H1 (cell line): ENCODE results near the gene PALM. TPM values are rescaled to one million over a fixed set of nuclear protein-coding genes. Genes with fewer than 3 reads are reported as not detected.

Source experiments
- ATF2 ChIP-seq: IDR thresholded peaks from 2 replicates; pipeline ENCODE4 v1.6.1; 2012; ENCODE audit warnings: low read length, inconsistent platforms
- BACH1 ChIP-seq: IDR thresholded peaks from 2 replicates; pipeline ENCODE4 v1.6.1; 2012; ENCODE audit warnings: low read length, improper control_type of control experiment
- CBX8 ChIP-seq: fragments of 300-800, 300-1000 bp; sonication (generic); IDR thresholded peaks from 2 replicates; pipeline ENCODE4 v1.7.1; 2016; ENCODE audit warnings: low read depth, low read length, borderline replicate concordance
- EZH2 ChIP-seq: fragments of 200-600 bp; sonication (generic); IDR thresholded peaks from 2 replicates; pipeline ENCODE4 v1.7.1; 2012; ENCODE audit warnings: low read depth, mild to moderate bottlenecking, moderate library complexity, low read length, inconsistent platforms; ENCODE audit not compliant: severe bottlenecking
- HDAC6 ChIP-seq: IDR thresholded peaks from one replicate; pipeline ENCODE4 v1.7.1; 2012; ENCODE audit warnings: low read depth, mild to moderate bottlenecking, inconsistent platforms, low read length, moderate library complexity
- JUND ChIP-seq: IDR thresholded peaks from 2 replicates; pipeline ENCODE4 v1.6.1; 2011; ENCODE audit warnings: mild to moderate bottlenecking, improper control_type of control experiment, low read length
- POLR2A ChIP-seq, 2 experiments: IDR thresholded peaks; 1 replicate in 1 of 2; 2 replicates in 1 of 2; pipeline ENCODE4 v1.6.1; 2011; ENCODE audit warnings: low read depth in 2 of 2, low read length in 2 of 2, mild to moderate bottlenecking in 2 of 2; ENCODE audit errors: control extremely low read depth in 1 of 2
- POU5F1 ChIP-seq: IDR thresholded peaks from 2 replicates; pipeline ENCODE4 v1.6.1; 2011; ENCODE audit warnings: low read depth, mild to moderate bottlenecking, low read length, moderate library complexity
- RAD21 ChIP-seq, 2 experiments: IDR thresholded peaks in 1 of 2; conservative IDR thresholded peaks in 1 of 2; 2 replicates each; pipeline ENCODE4 v1.6.1; 2011; ENCODE audit warnings: low read depth in 2 of 2, low read length in 2 of 2, improper control_type of control experiment in 1 of 2, inconsistent platforms in 1 of 2, mild to moderate bottlenecking in 1 of 2, moderate library complexity in 1 of 2
- polyA plus RNA-seq, 7 experiments: library from polyadenylated mRNA; depleted of rRNA in 3 of 7; stranded (reverse) in 5 of 7; unstranded in 2 of 7; fragments of >200 nt in 5 of 7; fragments of 200-250 nt in 2 of 7; gene quantifications; 1 replicate in 5 of 7; 2 replicates in 1 of 7; 4 replicates in 1 of 7; pipeline versions ENCODE4 v1.2.1 to v1.2.3, GENCODE V29; 2011 to 2013; ENCODE audit warnings: missing spikeins in 2 of 7, mixed read lengths in 2 of 7
- total RNA-seq: library from RNA; stranded (reverse); fragmentation: NEBNext Ultra II Directional; extraction: Animal tissue kit (Norgen Biotek cat#: 25700); gene quantifications from 2 replicates; pipeline ENCODE4 v1.2.1, GENCODE V29; 2021

Gene PALM
- total and polyA plus RNA-seq, 2 of the 8 experiments (the other 6 are each of a cell fraction or from before 2014, with no cell fraction given) = 5.7 to 16.5 TPM

- TF ChIP-seq ATF2 (no peak), EZH2 (no peak), POLR2A (IDR thresholded peaks at IDR 0.05; ENCODE audit: control extremely low read depth in 1 of 2, low read depth in 2 of 2, low read length in 2 of 2) (no peak), JUND (no peak), BACH1 (no peak), CBX8 (no peak), POU5F1 (no peak), RAD21 (IDR thresholded peaks at IDR 0.05 in 1 of 2, conservative IDR thresholded peaks at IDR 0.05 in 1 of 2; ENCODE audit: low read depth in 2 of 2, low read length in 2 of 2) (no peak), HDAC6 (no peak)
These were observed 75.8 kb downstream of the PALM start (continued) for GRCh38 chr19:784541-784940.
